DOHH2 (cell line): Measurements from ENCODE around the gene TUG1.

Experiments
- H3F3A ChIP-seq: fragments of 200-600 bp; sonication (generic), shearing (Covaris generic); 2 replicates; pipeline ENCODE4 v1.6.0; 2016; ENCODE audit warnings: antibody characterized with exemption, mild to moderate bottlenecking; ENCODE audit not compliant: control insufficient read depth, insufficient read depth
- H3K27ac ChIP-seq: fragments of 200-600 bp; sonication (generic); 2 replicates; pipeline ENCODE4 v1.5.1; 2014; ENCODE audit warnings: low read depth, mild to moderate bottlenecking, low read length, moderate library complexity
- H3K27me3 ChIP-seq: fragments of 200-600 bp; sonication (generic); 2 replicates; pipeline ENCODE4 v1.6.1; 2014; ENCODE audit warnings: mild to moderate bottlenecking, low read length, mixed read lengths; ENCODE audit not compliant: control insufficient read depth
- H3K36me3 ChIP-seq: fragments of 200-600 bp; sonication (generic); 2 replicates; pipeline ENCODE4 v1.6.1; 2014; ENCODE audit warnings: mild to moderate bottlenecking, low read length, moderate library complexity, mixed read lengths; ENCODE audit not compliant: control insufficient read depth
- H3K4me1 ChIP-seq: fragments of 200-600 bp; sonication (generic); 2 replicates; pipeline ENCODE4 v1.6.1; 2014; ENCODE audit warnings: mild to moderate bottlenecking, low read length, mixed read lengths; ENCODE audit not compliant: control insufficient read depth
- H3K4me2 ChIP-seq: fragments of 200-600 bp; sonication (generic); 2 replicates; pipeline ENCODE4 v1.6.0; 2014; ENCODE audit warnings: mild to moderate bottlenecking, low read length, moderate library complexity
- H3K4me3 ChIP-seq: fragments of 200-600 bp; sonication (generic); 2 replicates; pipeline ENCODE4 v1.5.1; 2014; ENCODE audit warnings: mild to moderate bottlenecking, low read length, mixed read lengths
- H3K79me2 ChIP-seq: fragments of 200-600 bp; sonication (generic); 2 replicates; pipeline ENCODE4 v1.6.1; 2014; ENCODE audit warnings: mild to moderate bottlenecking, low read length, mixed read lengths; ENCODE audit not compliant: control insufficient read depth
- H3K9me2 ChIP-seq: fragments of 200-600 bp; sonication (generic); replicated peaks from 2 replicates; pipeline ENCODE4 v1.6.1; 2014; ENCODE audit warnings: mild to moderate bottlenecking, low read length, mixed read lengths; ENCODE audit not compliant: control insufficient read depth
- H3K9me3 ChIP-seq: fragments of 200-600 bp; sonication (generic); 2 replicates; pipeline ENCODE4 v1.6.1; 2014; ENCODE audit warnings: antibody characterized with exemption, low read length, mixed read lengths; ENCODE audit not compliant: control insufficient read depth, insufficient read depth
- H4K20me1 ChIP-seq: fragments of 200-600 bp; sonication (generic); 2 replicates; pipeline ENCODE4 v1.6.0; 2014; ENCODE audit warnings: low read depth, mild to moderate bottlenecking, antibody characterized with exemption, low read length, moderate library complexity; ENCODE audit not compliant: control insufficient read depth, insufficient read depth
- CTCF ChIP-seq: fragments of 200-600 bp; sonication (generic); IDR thresholded peaks from one replicate; pipeline ENCODE4 v1.5.1; 2014; ENCODE audit warnings: antibody characterized with exemption, mild to moderate bottlenecking, low read depth, low read length; ENCODE audit not compliant: poor library complexity, severe bottlenecking
- EZH2phosphoT487 ChIP-seq: fragments of 200-600 bp; sonication (generic); IDR thresholded peaks from 2 replicates; pipeline ENCODE4 v1.6.1; 2017; ENCODE audit warnings: borderline replicate concordance, mild to moderate bottlenecking, antibody characterized with exemption, low read length, moderate library complexity, mixed read lengths

The TUG1 gene

GRCh38 chr22:30926706-30927105 lies 42.4 kb upstream of the TUG1 start:
- Histone ChIP-seq H3K36me3 (peaks cover 52% of the 10 kb centered on the region), H3K9me3 (no peaks in the 10 kb centered on the region)

GRCh38 chr22:30927806-30928205 lies 41.3 kb upstream of the TUG1 start:
- Histone ChIP-seq H3K4me2 (no peak overlapping the region), H3K27me3 (no peaks in the 10 kb centered on the region), H3K79me2 (no peaks in the 10 kb centered on the region), H3K4me3 (no peak overlapping the region), H4K20me1 (no peaks in the 10 kb centered on the region), H3K4me1 (no peaks in the 10 kb centered on the region), H3K36me3 (peaks cover 63% of the 10 kb centered on the region), H3K27ac (no peak overlapping the region), H3F3A (no peaks in the 10 kb centered on the region), H3K9me2 (no peaks in the 10 kb centered on the region), H3K9me3 (no peaks in the 10 kb centered on the region)
- TF ChIP-seq EZH2phosphoT487, result no peak

More at GRCh38 chr22:30926706-30927105, 42.4 kb upstream of the TUG1 start:
- no peak overlapping the region for H3K4me2 ChIP-seq
- H4K20me1 ChIP-seq, result no peaks in the 10 kb centered on the region
- no peaks in the 10 kb centered on the region for H3K27me3 ChIP-seq
- H3K27ac ChIP-seq, result no peak overlapping the region
- H3F3A ChIP-seq, result no peaks in the 10 kb centered on the region
- no peaks in the 10 kb centered on the region for H3K9me2 ChIP-seq
- no peak overlapping the region for H3K4me3 ChIP-seq
- no peaks in the 10 kb centered on the region for H3K79me2 ChIP-seq
- H3K4me1 ChIP-seq, result no peaks in the 10 kb centered on the region
- TF ChIP-seq CTCF (no peak), EZH2phosphoT487 (no peak)

GRCh38 chr22:30928401-30928800 lies 40.7 kb upstream of the TUG1 start:
- Histone ChIP-seq H3K36me3 (peaks cover 69% of the 10 kb centered on the region), H3F3A (no peaks in the 10 kb centered on the region), H3K79me2 (no peaks in the 10 kb centered on the region), H3K4me2 (no peak overlapping the region), H3K9me2 (no peaks in the 10 kb centered on the region), H3K27ac (no peak overlapping the region), H3K4me3 (no peak overlapping the region), H3K9me3 (no peaks in the 10 kb centered on the region), H4K20me1 (no peaks in the 10 kb centered on the region), H3K4me1 (no peaks in the 10 kb centered on the region), H3K27me3 (no peaks in the 10 kb centered on the region)
- TF ChIP-seq EZH2phosphoT487 (no peak), CTCF (no peak)

- Histone ChIP-seq H3K79me2 (no peaks in the 10 kb centered on the region), H3K4me3 (no peak overlapping the region), H3K9me3 (no peaks in the 10 kb centered on the region), H4K20me1 (no peaks in the 10 kb centered on the region), H3K9me2 (no peaks in the 10 kb centered on the region), H3K27me3 (no peaks in the 10 kb centered on the region), H3K4me2 (no peak overlapping the region), H3K4me1 (no peaks in the 10 kb centered on the region), H3K36me3 (peaks cover 84% of the 10 kb centered on the region), H3K27ac (no peak overlapping the region), H3F3A (no peaks in the 10 kb centered on the region)
- no peak for TF ChIP-seq EZH2phosphoT487
Observed at GRCh38 chr22:30930228-30930627, 38.8 kb upstream of the TUG1 start.
